KMS-11 (cell line): ENCODE results near the gene CAPZB.

Source experiments
- H2AFZ ChIP-seq: fragments of 200-600 bp; sonication (generic); 2 replicates; pipeline ENCODE4 v1.6.1; 2016; ENCODE audit warnings: antibody characterized with exemption, mixed run types, low read depth
- H3K27ac ChIP-seq: fragments of 200-600 bp; sonication (generic); 2 replicates; pipeline ENCODE4 v1.6.1; 2016; ENCODE audit warnings: mild to moderate bottlenecking, mixed run types
- H3K27me3 ChIP-seq: fragments of 200-600 bp; sonication (generic); 2 replicates; pipeline ENCODE4 v1.6.1; 2017; ENCODE audit warnings: mild to moderate bottlenecking, low read depth, mixed run types, moderate library complexity; ENCODE audit not compliant: insufficient read depth
- H3K36me3 ChIP-seq: fragments of 200-600 bp; sonication (generic); 2 replicates; pipeline ENCODE4 v1.6.1; 2017; ENCODE audit warnings: mild to moderate bottlenecking, mixed run types; ENCODE audit not compliant: insufficient read depth
- H3K4me1 ChIP-seq: fragments of 200-600 bp; sonication (generic); 2 replicates; pipeline ENCODE4 v1.6.1; 2016; ENCODE audit warnings: mild to moderate bottlenecking, low read depth, mixed run types; ENCODE audit not compliant: poor library complexity, severe bottlenecking
- H3K4me2 ChIP-seq: fragments of 200-600 bp; sonication (generic); 2 replicates; pipeline ENCODE4 v1.7.0; 2016; ENCODE audit warnings: mild to moderate bottlenecking, mixed run types
- H3K4me3 ChIP-seq: fragments of 200-600 bp; sonication (generic); IDR thresholded peaks from 2 replicates; pipeline ENCODE4 v1.6.1; 2017; ENCODE audit warnings: low read depth, low read length, mixed read lengths; ENCODE audit not compliant: insufficient read depth
- H3K79me2 ChIP-seq: fragments of 200-600 bp; sonication (generic); 2 replicates; pipeline ENCODE4 v1.6.1; 2016; ENCODE audit warnings: low read depth, mixed run types; ENCODE audit not compliant: insufficient read depth
- H3K9ac ChIP-seq: fragments of 200-600 bp; sonication (generic); 2 replicates; pipeline ENCODE4 v1.6.1; 2016; ENCODE audit warnings: mild to moderate bottlenecking, mixed run types
- H4K20me1 ChIP-seq: fragments of 200-600 bp; sonication (generic); 2 replicates; pipeline ENCODE4 v1.6.1; 2016; ENCODE audit warnings: mild to moderate bottlenecking, mixed run types; ENCODE audit not compliant: insufficient read depth
- TF ChIP-seq, protein P1 (sequence below): fragments of 200-600 bp; sonication (generic); conservative IDR thresholded peaks from 2 replicates; pipeline ENCODE4 v1.6.1; 2017; ENCODE audit warnings: low read depth, mild to moderate bottlenecking, antibody characterized with exemption, low read length, moderate library complexity, mixed read lengths

CAPZB gene

DNA sequence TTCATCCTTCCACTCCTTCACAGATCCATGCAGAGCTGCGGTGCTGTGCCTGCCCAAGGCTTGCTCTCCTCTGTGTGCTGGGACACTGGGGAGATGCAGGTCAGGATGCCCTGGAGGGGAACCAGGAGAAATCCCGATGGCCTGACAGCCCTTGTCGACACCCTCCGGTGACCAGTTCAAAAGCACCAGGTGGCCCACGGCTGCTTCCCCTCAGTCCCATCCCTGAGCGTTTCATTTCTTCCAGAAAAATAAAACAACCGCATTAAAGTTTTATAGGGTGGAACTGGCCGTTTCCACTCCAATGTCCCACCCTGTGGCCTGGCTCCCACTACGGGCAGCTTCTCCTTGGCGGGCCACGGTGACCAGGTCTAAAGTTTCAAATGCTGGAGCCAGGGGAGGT lies 124.9 kb downstream of the CAPZB start:
- Histone ChIP-seq H3K4me1 (no peaks in the 10 kb centered on the region), H3K9ac (no peak overlapping the region), H3K4me2 (no peak overlapping the region), H2AFZ (no peak overlapping the region), H3K36me3 (no peaks in the 10 kb centered on the region), H3K27ac (no peak overlapping the region), H3K27me3 (no peaks in the 10 kb centered on the region), H3K4me3 (no peak overlapping the region), H4K20me1 (no peaks in the 10 kb centered on the region), H3K79me2 (no peaks in the 10 kb centered on the region)
- TF ChIP-seq, protein P1, sequence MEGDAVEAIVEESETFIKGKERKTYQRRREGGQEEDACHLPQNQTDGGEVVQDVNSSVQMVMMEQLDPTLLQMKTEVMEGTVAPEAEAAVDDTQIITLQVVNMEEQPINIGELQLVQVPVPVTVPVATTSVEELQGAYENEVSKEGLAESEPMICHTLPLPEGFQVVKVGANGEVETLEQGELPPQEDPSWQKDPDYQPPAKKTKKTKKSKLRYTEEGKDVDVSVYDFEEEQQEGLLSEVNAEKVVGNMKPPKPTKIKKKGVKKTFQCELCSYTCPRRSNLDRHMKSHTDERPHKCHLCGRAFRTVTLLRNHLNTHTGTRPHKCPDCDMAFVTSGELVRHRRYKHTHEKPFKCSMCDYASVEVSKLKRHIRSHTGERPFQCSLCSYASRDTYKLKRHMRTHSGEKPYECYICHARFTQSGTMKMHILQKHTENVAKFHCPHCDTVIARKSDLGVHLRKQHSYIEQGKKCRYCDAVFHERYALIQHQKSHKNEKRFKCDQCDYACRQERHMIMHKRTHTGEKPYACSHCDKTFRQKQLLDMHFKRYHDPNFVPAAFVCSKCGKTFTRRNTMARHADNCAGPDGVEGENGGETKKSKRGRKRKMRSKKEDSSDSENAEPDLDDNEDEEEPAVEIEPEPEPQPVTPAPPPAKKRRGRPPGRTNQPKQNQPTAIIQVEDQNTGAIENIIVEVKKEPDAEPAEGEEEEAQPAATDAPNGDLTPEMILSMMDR, result no peak

DNA sequence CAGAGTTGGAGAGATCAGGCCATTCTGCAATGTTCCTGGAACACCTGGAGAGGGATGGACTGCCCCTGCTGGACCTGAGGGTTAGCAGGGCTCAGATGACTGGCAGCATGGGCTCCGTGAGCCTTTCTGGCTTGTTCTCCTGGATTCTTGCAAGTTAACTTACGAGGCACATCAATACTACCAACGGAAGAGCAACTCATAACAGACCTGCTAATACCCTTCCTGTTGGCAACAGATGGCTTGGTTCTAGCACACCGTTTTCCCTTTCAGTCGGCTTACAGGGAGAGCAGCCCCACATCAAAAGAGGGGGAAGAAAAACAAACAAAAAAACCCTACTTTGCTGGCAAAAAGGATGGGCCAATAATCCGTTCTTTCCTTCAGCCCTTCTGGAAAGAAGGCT lies 125.3 kb downstream of the CAPZB start:
- Histone ChIP-seq H3K36me3 (no peaks in the 10 kb centered on the region), H2AFZ (no peak overlapping the region), H3K27ac (no peak overlapping the region), H3K4me3 (no peak overlapping the region), H3K27me3 (no peaks in the 10 kb centered on the region), H3K9ac (no peak overlapping the region), H3K4me2 (no peak overlapping the region), H4K20me1 (no peaks in the 10 kb centered on the region), H3K4me1 (no peaks in the 10 kb centered on the region), H3K79me2 (no peaks in the 10 kb centered on the region)
- TF ChIP-seq, protein P1, result no peak

DNA sequence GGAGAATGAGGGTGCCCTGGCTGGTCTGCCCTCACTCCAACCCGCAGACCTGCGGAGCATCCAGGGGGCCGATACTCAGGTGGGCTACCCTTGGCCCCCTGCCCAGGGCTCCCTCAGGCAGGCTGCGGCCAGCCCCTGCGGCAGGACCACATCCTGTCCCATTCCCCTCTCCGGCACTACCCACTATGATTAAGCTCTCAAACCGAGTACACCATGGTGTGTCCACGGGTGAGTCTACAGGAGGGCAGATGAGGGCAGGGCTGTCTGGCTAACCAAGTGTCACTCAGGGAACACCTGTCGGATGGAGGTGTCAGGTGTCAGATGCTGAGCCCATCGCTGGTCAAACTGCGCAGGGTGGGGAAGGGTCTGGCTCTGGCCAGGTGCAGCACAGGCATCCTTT lies 126.0 kb downstream of the CAPZB start:
- H3K9ac ChIP-seq, result no peak overlapping the region
- no peak overlapping the region for H3K4me2 ChIP-seq
- TF ChIP-seq, protein P1, result no peak
- H3K4me1 ChIP-seq, result no peaks in the 10 kb centered on the region
- H3K27me3 ChIP-seq, result no peaks in the 10 kb centered on the region
- no peak overlapping the region for H2AFZ ChIP-seq
- no peak overlapping the region for H3K27ac ChIP-seq
- no peaks in the 10 kb centered on the region for H4K20me1 ChIP-seq
- no peaks in the 10 kb centered on the region for H3K36me3 ChIP-seq
- no peaks in the 10 kb centered on the region for H3K79me2 ChIP-seq
- H3K4me3 ChIP-seq, result no peak overlapping the region

DNA sequence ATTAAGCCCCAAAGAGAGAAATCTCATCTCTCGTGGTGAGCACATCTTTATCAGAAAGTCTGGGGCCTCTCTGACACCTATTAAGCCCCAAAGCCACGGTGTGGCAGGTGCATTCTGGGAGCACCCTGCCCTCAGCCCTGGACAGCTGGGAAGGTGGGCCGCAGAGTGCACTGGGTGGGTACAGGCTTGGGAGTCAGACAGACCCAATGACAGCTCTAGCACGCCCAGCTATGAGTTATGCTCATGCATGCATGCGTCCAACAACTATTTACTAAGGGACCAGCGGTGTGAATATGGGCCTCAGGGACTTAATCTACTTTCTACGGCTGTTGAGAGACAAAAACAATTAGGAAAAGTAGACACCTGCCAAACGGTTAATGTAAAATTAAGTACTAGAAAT lies 126.6 kb downstream of the CAPZB start:
- Histone ChIP-seq H3K79me2 (no peaks in the 10 kb centered on the region), H2AFZ (no peak overlapping the region), H3K27me3 (no peaks in the 10 kb centered on the region), H4K20me1 (no peaks in the 10 kb centered on the region), H3K27ac (no peak overlapping the region), H3K4me1 (no peaks in the 10 kb centered on the region), H3K4me3 (no peak overlapping the region), H3K36me3 (no peaks in the 10 kb centered on the region), H3K4me2 (no peak overlapping the region), H3K9ac (no peak overlapping the region)
- TF ChIP-seq, protein P1, result no peak
